BLaER1 treated with 17β-estradiol and CSF1 and Interleukin-3, amounts not matched to agents 10 nM and 100 nM (cell line): Measurements from ENCODE around the gene NTN3.

ENCODE experiments used
- H3K27ac ChIP-seq, 11 experiments: shearing (Covaris generic); formaldehyde crosslinking; 2 replicates each; pipeline ENCODE4 v1.8.1; 2022
- H3K27me3 ChIP-seq, 11 experiments: shearing (Covaris generic); formaldehyde crosslinking; 2 replicates each; pipeline ENCODE4 v1.8.1; 2022
- H3K36me3 ChIP-seq, 11 experiments: shearing (Covaris generic); formaldehyde crosslinking; 2 replicates each; pipeline ENCODE4 v1.8.1; 2022
- H3K4me1 ChIP-seq, 10 experiments: shearing (Covaris generic); formaldehyde crosslinking; 2 replicates each; pipeline ENCODE4 v1.8.1; 2022
- H3K4me2 ChIP-seq, 11 experiments: shearing (Covaris generic); formaldehyde crosslinking; 2 replicates each; pipeline ENCODE4 v1.8.1; 2022
- H3K4me3 ChIP-seq, 10 experiments: shearing (Covaris generic); formaldehyde crosslinking; 2 replicates each; pipeline ENCODE4 v1.8.1; 2022
- H3K9ac ChIP-seq, 11 experiments: shearing (Covaris generic); formaldehyde crosslinking; 2 replicates each; pipeline ENCODE4 v1.8.1; 2022
- H3K9me3 ChIP-seq, 11 experiments: shearing (Covaris generic); formaldehyde crosslinking; replicated peaks in 1 of 11; 2 replicates each; pipeline ENCODE4 v1.8.1; 2022
- H4K20me1 ChIP-seq, 11 experiments: shearing (Covaris generic); formaldehyde crosslinking; 2 replicates each; pipeline ENCODE4 v1.8.1; 2022
- Cebpa-rat ChIP-seq, 11 experiments: shearing (Covaris generic); IDR thresholded peaks; 2 replicates each; pipeline ENCODE4 v1.8.1; 2022

NTN3 gene

DNA sequence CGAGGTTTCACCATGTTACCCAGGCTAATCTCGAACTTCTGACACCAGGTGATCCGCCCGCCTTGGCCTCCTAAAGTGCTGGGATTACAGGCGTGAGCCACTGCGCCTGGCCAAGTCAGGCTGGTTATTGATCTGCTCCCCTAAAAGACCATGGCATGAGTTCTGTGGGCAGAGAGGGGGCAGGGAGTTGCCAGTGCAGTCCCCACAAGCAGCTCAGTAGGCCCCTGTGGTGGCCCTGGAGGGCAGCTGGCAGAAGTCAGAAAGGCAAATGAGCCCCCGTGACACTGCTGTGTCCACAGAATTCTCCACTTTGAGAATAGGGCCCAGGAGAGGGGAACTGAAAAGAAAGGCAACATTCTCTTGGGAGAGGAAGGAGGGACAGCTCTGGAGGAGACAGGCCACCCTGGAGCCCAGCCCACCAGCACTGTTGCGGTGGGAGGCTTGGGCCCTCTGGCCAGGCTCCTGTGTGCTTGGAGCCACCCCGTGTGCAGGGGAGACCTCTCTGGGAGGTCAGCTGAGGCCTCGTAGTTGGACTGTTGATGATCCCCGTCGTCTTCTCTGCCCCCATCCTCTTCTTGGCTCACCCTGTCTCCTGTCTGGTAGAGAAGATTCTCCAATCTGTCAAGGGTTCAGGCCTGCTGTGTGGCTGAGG lies 47.0 kb downstream of the NTN3 start:
- Histone ChIP-seq H3K9me3 (no peaks in the 10 kb centered on the region), H3K27ac (peak overlapping the region in 10 of 11 experiments; percentile 5 to 99 (median 80); a peak in 18 of 22 replicates), H3K27me3 (no peaks in the 10 kb centered on the region), H3K9ac (peak overlapping the region; percentile 54 to 100 (median 97); a peak in 21 of 22 replicates), H3K4me1 (peaks cover 51 to 70% (median 66%) of the 10 kb centered on the region in 10 experiments), H4K20me1 (peaks cover 60 to 81% (median 64%) of the 10 kb centered on the region in 11 experiments), H3K4me2 (peak overlapping the region; percentile 10 to 100 (median 98); a peak in 14 of 22 replicates), H3K4me3 (peak overlapping the region in 3 of 10 experiments; percentile 87 to 99 (median 98); a peak in 6 of 20 replicates), H3K36me3 (peaks cover 13 to 47% (median 32%) of the 10 kb centered on the region in 11 experiments)
- TF ChIP-seq Cebpa-rat (IDR thresholded peaks at IDR 0.05), result no peak

DNA sequence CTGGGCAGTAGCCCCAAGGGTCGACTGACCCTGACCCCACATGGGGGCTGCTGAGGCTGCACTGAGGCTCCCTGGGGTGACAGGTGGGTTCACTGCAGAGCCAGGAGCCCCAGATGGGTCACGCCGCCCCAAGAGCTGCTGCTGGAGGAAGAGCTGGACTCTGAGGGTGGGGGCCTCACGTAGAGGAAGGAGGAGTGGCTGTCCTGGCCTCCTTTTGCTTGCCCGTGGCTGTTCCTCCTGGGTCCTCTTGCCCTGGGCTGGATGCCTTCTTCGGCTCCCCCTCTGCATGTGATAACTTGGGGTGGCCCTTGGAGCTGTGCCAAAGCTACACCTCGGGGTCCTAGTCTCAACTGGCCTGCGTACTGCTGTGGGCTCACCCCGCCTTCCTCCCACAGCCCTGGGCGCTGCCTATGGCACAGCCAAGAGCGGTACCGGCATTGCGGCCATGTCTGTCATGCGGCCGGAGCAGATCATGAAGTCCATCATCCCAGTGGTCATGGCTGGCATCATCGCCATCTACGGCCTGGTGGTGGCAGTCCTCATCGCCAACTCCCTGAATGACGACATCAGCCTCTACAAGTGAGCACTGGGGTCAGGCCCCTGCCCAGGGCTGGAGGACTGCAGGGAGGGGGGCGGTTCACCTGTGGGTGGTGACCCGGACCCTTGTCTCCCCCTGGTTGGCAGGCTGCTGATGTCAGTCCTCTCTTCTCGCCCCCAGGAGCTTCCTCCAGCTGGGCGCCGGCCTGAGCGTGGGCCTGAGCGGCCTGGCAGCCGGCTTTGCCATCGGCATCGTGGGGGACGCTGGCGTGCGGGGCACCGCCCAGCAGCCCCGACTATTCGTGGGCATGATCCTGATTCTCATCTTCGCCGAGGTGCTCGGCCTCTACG lies 48.0 kb downstream of the NTN3 start:
- peak overlapping the region in 4 of 10 experiments; percentile 13 to 99 (median 92); a peak in 6 of 20 replicates for H3K4me3 ChIP-seq
- H4K20me1 ChIP-seq, result peaks cover 67 to 89% (median 73%) of the 10 kb centered on the region in 11 experiments
- no peaks in the 10 kb centered on the region for H3K27me3 ChIP-seq
- H3K4me2 ChIP-seq, result peak overlapping the region in 10 of 11 experiments; percentile 30 to 100 (median 96); a peak in 19 of 22 replicates
- no peaks in the 10 kb centered on the region for H3K9me3 ChIP-seq
- H3K36me3 ChIP-seq, result peaks cover 23 to 56% (median 42%) of the 10 kb centered on the region in 11 experiments
- H3K9ac ChIP-seq, result peak overlapping the region; percentile 54 to 100 (median 97); a peak in 21 of 22 replicates
- TF ChIP-seq Cebpa-rat (IDR thresholded peaks at IDR 0.05), result no peak
- peaks cover 48 to 77% (median 62%) of the 10 kb centered on the region in 10 experiments for H3K4me1 ChIP-seq
- H3K27ac ChIP-seq, result peak overlapping the region in 10 of 11 experiments; percentile 34 to 99 (median 80); a peak in 20 of 22 replicates

DNA sequence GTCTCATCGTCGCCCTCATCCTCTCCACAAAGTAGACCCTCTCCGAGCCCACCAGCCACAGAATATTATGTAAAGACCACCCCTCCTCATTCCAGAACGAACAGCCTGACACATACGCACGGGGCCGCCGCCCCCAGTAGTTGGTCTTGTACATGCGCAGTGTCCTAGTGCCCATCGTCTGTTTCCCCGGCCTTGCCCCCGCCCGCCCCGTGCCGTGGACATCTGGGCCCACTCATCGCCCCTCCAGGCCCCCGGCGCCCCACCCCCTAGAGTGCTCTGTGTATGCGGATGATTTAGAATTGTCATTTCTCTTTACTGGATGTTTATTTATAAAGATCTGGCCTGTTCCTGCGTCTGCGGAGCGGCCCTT lies 48.6 kb downstream of the NTN3 start:
- H3K4me2 ChIP-seq, result peak overlapping the region; percentile 30 to 100 (median 97); a peak in 20 of 22 replicates
- peak overlapping the region in 10 of 11 experiments; percentile 34 to 99 (median 80); a peak in 18 of 22 replicates for H3K27ac ChIP-seq
- peak overlapping the region; percentile 54 to 100 (median 97); a peak in 20 of 22 replicates for H3K9ac ChIP-seq
- TF ChIP-seq Cebpa-rat (IDR thresholded peaks at IDR 0.05), result no peak
- H3K9me3 ChIP-seq, result no peaks in the 10 kb centered on the region
- H3K4me3 ChIP-seq, result peak overlapping the region in 4 of 10 experiments; percentile 13 to 99 (median 82); a peak in 5 of 20 replicates
- peaks cover 47 to 83% (median 62%) of the 10 kb centered on the region in 10 experiments for H3K4me1 ChIP-seq
- H3K36me3 ChIP-seq, result peaks cover 30 to 63% (median 49%) of the 10 kb centered on the region in 11 experiments
- H4K20me1 ChIP-seq, result peaks cover 63 to 92% (median 74%) of the 10 kb centered on the region in 11 experiments
- no peaks in the 10 kb centered on the region for H3K27me3 ChIP-seq

DNA sequence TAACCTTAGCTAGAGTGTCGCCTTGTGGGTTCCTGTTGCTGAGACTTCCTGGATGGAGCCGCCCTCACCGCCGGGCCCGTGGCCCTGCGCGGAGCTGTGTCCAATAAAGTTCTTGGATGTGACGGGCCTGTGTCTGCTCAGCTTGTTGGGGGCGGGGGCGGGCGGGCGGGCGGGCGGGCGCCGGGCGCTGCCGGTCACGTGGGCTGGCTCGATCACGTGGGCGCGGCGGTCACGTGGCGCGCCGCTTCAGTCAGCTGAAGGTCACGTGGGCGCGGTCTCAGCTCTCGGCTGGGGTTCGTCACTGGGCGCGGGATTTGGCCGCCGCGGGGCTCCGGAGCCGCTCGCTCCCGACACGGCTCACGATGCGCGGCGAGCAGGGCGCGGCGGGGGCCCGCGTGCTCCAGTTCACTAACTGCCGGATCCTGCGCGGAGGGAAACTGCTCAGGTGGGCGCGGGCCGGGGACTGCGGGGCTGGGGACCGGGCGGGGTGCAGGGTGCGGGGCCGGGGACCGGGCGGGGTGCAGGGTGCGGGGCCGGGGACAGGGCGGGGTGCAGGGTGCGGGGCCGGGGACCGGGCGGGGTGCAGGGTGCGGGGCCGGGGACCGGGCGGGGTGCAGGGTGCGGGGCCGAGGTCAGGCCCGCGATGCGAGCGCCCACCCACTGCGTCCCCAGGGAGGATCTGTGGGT lies 49.1 kb downstream of the NTN3 start, which contains the start of gene AMDHD2:
Gene AMDHD2 (plus strand): TSS at position 275 of the 687 bp plus-strand sequence. CDS start 88 bp downstream, at position 363.
- no peak for TF ChIP-seq Cebpa-rat (IDR thresholded peaks at IDR 0.05)
- Histone ChIP-seq H4K20me1 (peaks cover 58 to 92% (median 69%) of the 10 kb centered on the region in 11 experiments), H3K4me3 (peak within 1 kb of the TSS; percentile 63 to 99 (median 72)), H3K36me3 (peaks cover 35 to 68% (median 54%) of the 10 kb centered on the region in 11 experiments), H3K27ac (peak within 1 kb of the TSS; percentile 67 to 99 (median 80); a peak in 20 of 22 replicates), H3K4me2 (peak within 1 kb of the TSS; percentile 93 to 100 (median 97)), H3K9me3 (no peaks in the 10 kb centered on the region), H3K27me3 (no peaks in the 10 kb centered on the region), H3K4me1 (peaks cover 42 to 85% (median 57%) of the 10 kb centered on the region in 10 experiments), H3K9ac (peak within 1 kb of the TSS; percentile 82 to 100 (median 97))

DNA sequence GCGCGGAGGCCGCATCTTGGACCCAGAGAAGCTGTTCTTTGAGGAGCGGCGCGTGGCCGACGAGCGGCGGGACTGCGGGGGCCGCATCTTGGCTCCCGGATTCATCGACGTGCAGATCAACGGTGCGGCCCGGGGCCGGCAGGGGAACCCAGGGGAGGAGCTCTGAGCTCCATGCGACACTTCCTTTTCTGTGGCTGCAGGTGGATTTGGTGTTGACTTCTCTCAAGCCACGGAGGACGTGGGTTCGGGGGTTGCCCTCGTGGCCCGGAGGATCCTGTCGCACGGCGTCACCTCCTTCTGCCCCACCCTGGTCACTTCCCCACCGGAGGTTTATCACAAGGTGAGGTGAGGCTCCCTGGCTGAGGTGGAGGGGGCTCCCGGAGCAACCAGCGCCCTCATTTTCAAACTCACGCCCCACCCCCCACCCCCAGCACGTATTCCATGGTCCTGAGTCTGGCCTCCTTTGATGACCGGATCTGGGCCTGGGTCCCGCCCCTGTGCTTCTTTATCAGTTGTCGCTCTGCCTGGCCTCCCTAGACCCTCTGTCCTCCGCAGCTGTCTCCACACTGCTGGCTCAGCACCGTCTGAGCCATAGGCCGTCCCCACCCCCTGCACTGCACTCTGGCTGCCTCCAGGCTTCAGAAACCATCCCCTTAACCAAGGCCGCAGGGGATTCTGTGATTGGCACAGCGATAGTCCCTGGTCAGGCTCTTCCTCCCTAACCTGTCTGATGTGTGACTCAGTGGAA lies 49.9 kb downstream of the NTN3 start:
- no peak for TF ChIP-seq Cebpa-rat (IDR thresholded peaks at IDR 0.05)
- peak overlapping the region; percentile 63 to 89 (median 72) for H3K4me3 ChIP-seq
- peaks cover 39 to 75% (median 60%) of the 10 kb centered on the region in 11 experiments for H3K36me3 ChIP-seq
- peak overlapping the region; percentile 88 to 99 (median 96) for H3K4me2 ChIP-seq
- peak overlapping the region; percentile 78 to 97 (median 87) for H3K9ac ChIP-seq
- H3K4me1 ChIP-seq, result peaks cover 35 to 81% (median 49%) of the 10 kb centered on the region in 10 experiments
- peak overlapping the region; percentile 44 to 84 (median 73); a peak in 20 of 22 replicates for H3K27ac ChIP-seq
- H4K20me1 ChIP-seq, result peaks cover 50 to 92% (median 65%) of the 10 kb centered on the region in 11 experiments
- no peaks in the 10 kb centered on the region for H3K9me3 ChIP-seq
- H3K27me3 ChIP-seq, result no peaks in the 10 kb centered on the region
